ENCODE data around the gene PAK1. TPM values are rescaled to one million over a fixed set of nuclear protein-coding genes. Genes with fewer than 3 reads are reported as not detected.

PAK1 gene
- total RNA-seq, 3 donors from 2014 or later (not counting 1 experiment from before 2014, with no cell fraction given), result 18.8 to 27.3 (median 20.4) TPM

DNA sequence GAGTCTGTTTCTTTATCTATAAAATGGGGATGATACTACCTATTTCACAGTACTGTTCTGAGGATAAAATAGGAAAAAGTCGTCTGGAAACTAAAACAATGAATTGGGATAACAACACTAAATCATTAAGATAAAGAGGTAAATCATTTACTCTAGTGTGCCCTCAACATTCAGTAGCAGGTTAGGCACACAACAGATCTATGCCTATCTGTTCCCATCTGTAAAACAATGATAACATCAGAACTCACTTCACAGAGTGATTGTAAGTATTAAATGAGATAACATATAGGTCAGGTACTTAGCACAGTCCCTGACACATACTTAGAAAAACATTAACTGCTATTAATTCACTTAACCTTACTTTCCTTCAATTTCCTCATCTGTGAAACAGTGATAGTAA, 36.9 kb downstream of the PAK1 start:
- H3K9me3 Mint-ChIP-seq, result no peaks in the 10 kb centered on the region
- WGBS (ENCODE audit: insufficient coverage), result no CpG with 5 or more reads among the region's 1 CpG
- no peaks in the 10 kb centered on the region for H3K4me1 Mint-ChIP-seq

DNA sequence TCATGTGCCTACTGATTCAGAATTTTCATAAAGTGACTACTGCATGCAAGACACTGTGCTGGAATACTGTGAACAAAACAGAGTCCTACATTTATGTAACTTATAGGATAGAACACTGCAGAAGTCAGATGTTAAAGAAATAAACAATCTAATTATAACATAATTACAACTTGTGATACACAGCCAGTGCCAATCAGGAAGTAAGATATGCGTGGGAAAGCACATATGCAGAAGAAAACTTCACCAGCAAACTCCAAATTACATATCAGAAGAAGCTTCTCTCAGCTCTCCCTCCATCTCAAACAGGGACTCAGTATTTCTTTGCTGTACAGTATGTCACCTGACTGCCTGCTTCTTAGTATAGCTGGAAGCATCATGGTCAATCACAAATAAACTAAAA, 37.4 kb downstream of the PAK1 start:
- no peaks in the 10 kb centered on the region for H3K4me1 Mint-ChIP-seq
- H3K4me3 Mint-ChIP-seq, result no peak overlapping the region

More for the DNA sequence above, 36.9 kb downstream of the PAK1 start:
- Histone ChIP-seq H3K27me3 (ENCODE audit: control insufficient read depth, insufficient read depth, low read length) (no peaks in the 10 kb centered on the region), H3K36me3 (ENCODE audit: control insufficient read depth, insufficient read depth, low read length) (no peaks in the 10 kb centered on the region), H3K4me1 (ENCODE audit: control insufficient read depth, insufficient read depth, low read length) (no peaks in the 10 kb centered on the region), H3K9me3 (ENCODE audit: control insufficient read depth, insufficient read depth, low read length) (no peaks in the 10 kb centered on the region), H3K27ac (ENCODE audit: low read length) (no peak overlapping the region), H3K4me3 (ENCODE audit: low read length) (no peak overlapping the region)
- no peak for DNase-seq
- no peak overlapping the region for H3K27ac Mint-ChIP-seq
- H3K27me3 Mint-ChIP-seq (ENCODE audit: low read depth in 2 of 2), result no peaks in the 10 kb centered on the region
- TF ChIP-seq, protein P1, sequence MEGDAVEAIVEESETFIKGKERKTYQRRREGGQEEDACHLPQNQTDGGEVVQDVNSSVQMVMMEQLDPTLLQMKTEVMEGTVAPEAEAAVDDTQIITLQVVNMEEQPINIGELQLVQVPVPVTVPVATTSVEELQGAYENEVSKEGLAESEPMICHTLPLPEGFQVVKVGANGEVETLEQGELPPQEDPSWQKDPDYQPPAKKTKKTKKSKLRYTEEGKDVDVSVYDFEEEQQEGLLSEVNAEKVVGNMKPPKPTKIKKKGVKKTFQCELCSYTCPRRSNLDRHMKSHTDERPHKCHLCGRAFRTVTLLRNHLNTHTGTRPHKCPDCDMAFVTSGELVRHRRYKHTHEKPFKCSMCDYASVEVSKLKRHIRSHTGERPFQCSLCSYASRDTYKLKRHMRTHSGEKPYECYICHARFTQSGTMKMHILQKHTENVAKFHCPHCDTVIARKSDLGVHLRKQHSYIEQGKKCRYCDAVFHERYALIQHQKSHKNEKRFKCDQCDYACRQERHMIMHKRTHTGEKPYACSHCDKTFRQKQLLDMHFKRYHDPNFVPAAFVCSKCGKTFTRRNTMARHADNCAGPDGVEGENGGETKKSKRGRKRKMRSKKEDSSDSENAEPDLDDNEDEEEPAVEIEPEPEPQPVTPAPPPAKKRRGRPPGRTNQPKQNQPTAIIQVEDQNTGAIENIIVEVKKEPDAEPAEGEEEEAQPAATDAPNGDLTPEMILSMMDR (IDR thresholded peaks at IDR 0.05), result no peak
- no peaks in the 10 kb centered on the region for H3K36me3 Mint-ChIP-seq
- intact Hi-C loops (cut with micrococcal nuclease), result no loop called here
- ATAC-seq, result no peak
- no peak overlapping the region for H3K4me3 Mint-ChIP-seq

DNA sequence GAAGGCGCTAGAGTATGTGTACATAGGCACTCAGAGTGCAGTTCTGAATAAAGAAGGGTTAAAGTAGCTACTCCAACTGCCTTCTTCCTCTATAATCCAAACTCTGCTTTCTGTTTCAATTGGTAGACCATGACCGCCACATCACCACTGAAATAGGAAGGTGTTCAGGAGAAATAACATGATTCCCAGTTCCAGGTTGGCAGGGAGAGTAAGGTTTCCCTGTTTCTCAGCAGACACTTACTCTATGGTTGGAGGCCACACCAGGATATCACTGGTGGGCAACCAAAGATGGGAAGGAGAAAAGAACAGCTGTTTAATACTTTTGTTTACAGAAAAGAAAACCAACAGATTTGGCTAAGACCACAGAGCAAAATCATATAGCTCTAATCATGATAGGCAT, 37.9 kb downstream of the PAK1 start:
- Histone ChIP-seq H3K9me3 (ENCODE audit: control insufficient read depth, insufficient read depth, low read length) (no peaks in the 10 kb centered on the region), H3K27me3 (ENCODE audit: control insufficient read depth, insufficient read depth, low read length) (no peaks in the 10 kb centered on the region), H3K27ac (ENCODE audit: low read length) (no peak overlapping the region), H3K4me1 (ENCODE audit: control insufficient read depth, insufficient read depth, low read length) (no peaks in the 10 kb centered on the region), H3K36me3 (ENCODE audit: control insufficient read depth, insufficient read depth, low read length) (no peaks in the 10 kb centered on the region), H3K4me3 (ENCODE audit: low read length) (no peak overlapping the region)
- Mint-ChIP-seq H3K4me3 (no peak overlapping the region), H3K27me3 (ENCODE audit: low read depth in 2 of 2) (no peaks in the 10 kb centered on the region), H3K9me3 (no peaks in the 10 kb centered on the region), H3K36me3 (no peaks in the 10 kb centered on the region), H3K27ac (no peak overlapping the region), H3K4me1 (no peaks in the 10 kb centered on the region)
- intact Hi-C loops (cut with micrococcal nuclease), result no loop called here
- TF ChIP-seq, protein P1 (IDR thresholded peaks at IDR 0.05), result no peak
- WGBS (ENCODE audit: insufficient coverage), result 72% methylated on average over 2 of the region's 2 CpGs
- DNase-seq (no peak), ATAC-seq (no peak)

More for the DNA sequence above, 37.4 kb downstream of the PAK1 start:
- no peaks in the 10 kb centered on the region for H3K9me3 ChIP-seq (ENCODE audit: control insufficient read depth, insufficient read depth, low read length)
- DNase-seq, result no peak
- intact Hi-C loops (cut with micrococcal nuclease), result no loop called here
- ATAC-seq, result no peak
- no peak overlapping the region for H3K27ac ChIP-seq (ENCODE audit: low read length)
- H3K27me3 ChIP-seq (ENCODE audit: control insufficient read depth, insufficient read depth, low read length), result no peaks in the 10 kb centered on the region
- no peak overlapping the region for H3K4me3 ChIP-seq (ENCODE audit: low read length)
- TF ChIP-seq, protein P1 (IDR thresholded peaks at IDR 0.05), result no peak
- H3K36me3 ChIP-seq (ENCODE audit: control insufficient read depth, insufficient read depth, low read length), result no peaks in the 10 kb centered on the region
- Mint-ChIP-seq H3K36me3 (no peaks in the 10 kb centered on the region), H3K27ac (no peak overlapping the region), H3K27me3 (ENCODE audit: low read depth in 2 of 2) (no peaks in the 10 kb centered on the region), H3K9me3 (no peaks in the 10 kb centered on the region)
- no peaks in the 10 kb centered on the region for H3K4me1 ChIP-seq (ENCODE audit: control insufficient read depth, insufficient read depth, low read length)
- WGBS (ENCODE audit: insufficient coverage), result 27% methylated on average over 1 of the region's 1 CpG

DNA sequence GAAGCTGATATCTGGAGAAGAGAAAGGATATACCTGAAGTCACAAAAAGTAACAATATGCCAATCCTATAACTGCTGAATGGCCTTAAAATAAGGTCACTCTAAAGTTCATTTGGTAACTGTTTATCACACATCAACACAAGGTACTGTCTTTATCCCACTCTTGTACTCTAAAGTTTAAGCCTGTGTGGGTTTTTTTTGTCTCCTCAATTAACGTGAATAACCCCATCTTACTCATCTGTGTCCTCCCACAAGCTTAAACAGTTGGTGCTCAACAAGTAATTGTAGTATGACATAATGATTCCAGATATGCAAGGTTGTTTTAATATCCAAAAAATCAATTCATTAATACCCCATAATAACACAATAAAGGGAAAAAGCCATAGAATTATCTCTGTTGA, 42.1 kb downstream of the PAK1 start:
- Mint-ChIP-seq H3K9me3 (no peaks in the 10 kb centered on the region), H3K27ac (no peak overlapping the region), H3K4me1 (no peaks in the 10 kb centered on the region), H3K4me3 (no peak overlapping the region), H3K27me3 (ENCODE audit: low read depth in 2 of 2) (peaks cover 4 to 8% of the 10 kb centered on the region in 2 donors), H3K36me3 (no peaks in the 10 kb centered on the region)
- intact Hi-C loops (cut with micrococcal nuclease), result no loop called here
- TF ChIP-seq, protein P1 (IDR thresholded peaks at IDR 0.05), result no peak
- Histone ChIP-seq H3K27ac (ENCODE audit: low read length) (no peak overlapping the region), H3K27me3 (ENCODE audit: control insufficient read depth, insufficient read depth, low read length) (no peaks in the 10 kb centered on the region), H3K4me1 (ENCODE audit: control insufficient read depth, insufficient read depth, low read length) (no peaks in the 10 kb centered on the region), H3K36me3 (ENCODE audit: control insufficient read depth, insufficient read depth, low read length) (no peaks in the 10 kb centered on the region), H3K9me3 (ENCODE audit: control insufficient read depth, insufficient read depth, low read length) (no peaks in the 10 kb centered on the region), H3K4me3 (ENCODE audit: low read length) (no peak overlapping the region)
- no peak for ATAC-seq
- no peak for DNase-seq
- no CpG with 5 or more reads among the region's 1 CpG for WGBS (ENCODE audit: insufficient coverage)

All from natural killer cell (primary cell).